ENCODE results near the gene PKD1.
A peak's percentile ranks its signal among the peaks of the same experiment; 100 is the strongest.
"Not testable (repeated sequence)": the region's sequence is repeated elsewhere in the genome, so short reads cannot be mapped to it uniquely, and the experiment has no call there.

Gene PKD1

GRCh38 chr16:2149630-2150417, 14.1 kb upstream of the PKD1 start:
- DNase-seq, result no peak

DNA sequence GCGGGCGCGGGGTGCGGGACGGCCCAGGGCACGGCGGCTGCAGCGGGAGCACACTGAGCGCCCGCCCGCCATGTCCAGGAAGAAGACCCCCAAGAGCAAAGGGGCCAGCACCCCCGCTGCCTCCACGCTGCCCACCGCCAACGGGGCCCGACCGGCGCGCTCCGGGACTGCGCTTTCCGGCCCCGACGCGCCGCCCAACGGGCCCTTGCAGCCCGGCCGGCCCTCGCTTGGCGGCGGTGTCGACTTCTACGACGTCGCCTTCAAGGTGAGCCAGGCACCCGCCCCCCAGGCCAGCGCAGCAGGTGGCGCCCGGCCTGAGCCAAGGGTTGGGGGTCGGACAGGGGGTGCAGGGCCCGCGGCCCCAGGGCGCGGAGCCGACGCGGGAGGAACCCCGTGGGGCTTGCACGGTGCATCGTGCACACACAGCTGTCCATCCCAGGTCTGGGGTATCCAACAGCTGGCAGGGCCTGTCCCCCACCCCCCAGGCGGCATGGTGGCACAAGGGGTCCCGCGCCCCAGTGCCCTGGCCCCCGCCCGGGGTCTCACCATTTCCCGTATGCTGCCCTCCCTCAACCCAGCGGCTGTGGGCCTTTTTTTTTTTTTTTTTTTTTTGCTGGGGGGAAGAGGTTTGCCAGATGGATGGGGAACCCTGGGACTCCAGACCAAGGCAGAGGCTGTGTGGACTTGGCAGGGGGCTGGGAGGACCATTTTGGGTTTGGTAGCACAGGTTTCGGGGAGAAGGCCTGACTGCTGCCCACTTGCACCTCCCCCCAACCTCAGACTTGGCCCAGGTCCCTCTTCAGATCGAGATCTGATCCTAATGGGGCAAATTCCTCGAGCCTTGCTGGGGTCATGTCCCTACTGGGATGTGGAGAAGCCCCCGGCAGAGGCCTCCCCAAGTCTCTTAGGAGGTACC, 13.3 kb upstream of the PKD1 start:
- no peak for DNase-seq

DNA sequence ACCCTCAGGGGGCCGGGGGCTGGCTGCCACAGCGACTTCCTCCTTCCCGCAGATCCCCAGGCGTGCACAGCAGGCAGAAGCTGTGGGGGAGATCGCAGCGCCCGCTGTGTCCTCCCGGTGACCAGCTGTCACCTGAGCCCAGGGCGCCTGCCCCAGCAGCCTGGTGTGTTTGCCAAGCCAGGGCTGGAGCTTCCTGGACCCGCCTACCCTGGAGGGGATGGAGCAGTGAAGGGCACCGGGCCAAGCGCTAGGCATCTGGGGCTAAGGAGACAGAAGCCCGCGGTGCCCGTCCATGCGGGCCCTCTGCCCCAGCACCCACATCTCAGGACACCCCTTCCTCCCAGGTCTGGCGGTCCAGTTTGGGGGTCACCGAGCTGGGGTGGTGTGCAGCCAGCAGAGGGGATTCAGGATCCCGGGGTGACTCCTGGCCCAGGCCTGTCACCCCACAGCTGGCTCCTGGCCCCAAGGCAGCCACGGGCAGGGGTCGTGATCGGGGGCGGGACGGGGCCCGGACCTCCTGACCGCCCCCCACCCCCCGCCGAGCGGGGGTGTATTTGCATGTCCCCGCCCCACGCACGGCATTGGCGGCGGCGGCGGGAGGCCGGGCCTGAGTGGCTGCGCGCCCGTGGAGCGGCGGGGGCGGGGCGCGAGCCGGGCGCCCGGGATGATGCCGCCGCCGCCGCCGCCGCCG, 12.4 kb upstream of the PKD1 start, which contains the start of gene RAB26:
Gene RAB26 (plus strand): TSS at position 645 of the 691 bp plus-strand sequence. CDS start 159 bp downstream, outside the sequence.
- peak; percentile 46 for DNase-seq

GRCh38 chr16:2147378-2147777, 11.7 kb upstream of the PKD1 start:
- no peak for DNase-seq

DNA sequence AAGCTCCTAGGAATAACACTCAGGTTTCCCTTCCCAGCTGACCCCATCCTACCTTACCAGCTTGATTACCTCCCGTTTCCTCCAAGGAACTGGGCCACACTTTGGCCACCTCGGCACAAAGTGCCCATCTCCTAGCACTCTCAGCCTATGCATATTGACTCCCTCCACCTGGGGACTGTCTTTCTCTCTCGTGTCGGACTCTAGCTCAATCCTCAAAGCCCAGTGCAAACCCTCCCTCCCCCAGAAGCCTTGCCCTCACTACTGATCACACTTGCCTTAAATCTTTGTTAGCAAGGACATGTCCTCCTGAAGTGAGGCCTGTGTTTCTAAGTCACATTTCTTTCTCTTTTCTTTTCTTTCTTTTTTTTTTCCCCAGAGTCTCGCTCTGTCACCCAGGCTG, 10.1 kb upstream of the PKD1 start:
- DNase-seq, result no peak

- DNase-seq, result no peak
Observed at GRCh38 chr16:2143878-2144485, 8.3 kb upstream of the PKD1 start.

DNA sequence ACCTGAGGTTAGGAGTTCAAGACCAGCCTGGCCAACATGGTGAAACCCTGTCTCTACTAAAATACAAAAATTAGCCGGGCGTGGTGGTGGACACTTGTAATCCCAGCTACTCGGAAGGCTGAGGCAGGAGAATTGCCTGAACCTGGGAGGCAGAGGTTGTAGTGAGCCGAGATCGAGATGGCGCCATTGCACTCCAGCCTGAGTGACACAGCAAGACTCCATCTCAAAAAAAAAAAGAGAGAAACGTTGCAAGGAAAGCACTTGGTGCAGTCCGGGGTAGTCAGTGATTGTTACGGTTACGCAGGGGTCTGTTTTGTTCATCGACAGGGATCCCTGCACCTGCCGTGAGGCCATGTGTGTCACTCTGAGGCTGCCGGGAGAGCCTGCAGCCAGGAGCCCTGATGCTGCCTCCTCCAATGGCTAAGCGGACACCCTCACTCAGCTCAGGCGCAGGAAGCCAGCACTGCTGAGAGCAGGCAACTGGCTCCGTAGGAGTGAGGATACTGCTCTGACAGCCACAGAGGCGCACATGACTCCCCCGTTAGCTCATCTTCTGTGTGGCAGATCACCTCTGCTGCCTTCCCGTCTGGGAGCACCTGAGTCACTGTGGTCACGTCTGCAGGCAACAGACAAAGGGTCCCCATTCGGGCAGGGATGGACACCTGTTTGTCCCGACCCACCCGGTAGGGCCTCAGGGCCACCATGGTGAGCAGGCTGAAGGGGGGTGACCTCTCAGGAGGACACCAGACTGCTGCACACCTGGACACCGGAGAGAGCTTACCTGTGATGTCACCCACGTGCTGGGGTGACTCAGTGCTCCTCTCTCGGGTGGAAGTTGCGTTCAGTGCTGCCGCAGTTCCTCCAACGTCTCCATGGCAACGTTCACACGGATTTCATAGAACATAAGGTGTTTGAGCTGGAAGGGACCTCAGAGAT, 7.5 kb upstream of the PKD1 start:
- DNase-seq, result no peak

DNA sequence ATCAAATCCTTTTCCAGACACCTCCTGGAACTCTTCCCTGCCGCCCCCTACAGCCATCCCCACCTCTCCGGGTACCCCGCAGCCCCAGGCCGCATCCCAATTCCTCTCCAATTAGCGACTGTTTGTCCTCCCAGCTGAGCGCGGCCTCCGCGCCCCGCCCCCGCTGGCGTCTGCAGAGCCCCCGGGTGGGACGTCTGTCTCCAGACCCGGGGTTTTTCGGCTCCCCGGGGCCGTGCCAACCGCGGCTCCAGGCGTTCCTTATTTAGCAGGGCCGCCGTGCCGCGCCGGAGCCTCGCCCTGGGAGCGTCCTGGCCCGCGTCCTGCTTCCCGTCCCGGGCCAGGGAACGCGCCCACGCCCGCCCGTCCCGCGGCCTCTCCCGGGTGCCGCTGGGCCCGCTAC, 627 bp downstream of the PKD1 start:
- not testable (repeated sequence) for DNase-seq

- DNase-seq, result not testable (repeated sequence)
Observed at GRCh38 chr16:2133797-2134196, 1.9 kb downstream of the PKD1 start.

- DNase-seq, result not testable (repeated sequence)
Observed at GRCh38 chr16:2129890-2130447, 5.7 kb downstream of the PKD1 start.

DNA sequence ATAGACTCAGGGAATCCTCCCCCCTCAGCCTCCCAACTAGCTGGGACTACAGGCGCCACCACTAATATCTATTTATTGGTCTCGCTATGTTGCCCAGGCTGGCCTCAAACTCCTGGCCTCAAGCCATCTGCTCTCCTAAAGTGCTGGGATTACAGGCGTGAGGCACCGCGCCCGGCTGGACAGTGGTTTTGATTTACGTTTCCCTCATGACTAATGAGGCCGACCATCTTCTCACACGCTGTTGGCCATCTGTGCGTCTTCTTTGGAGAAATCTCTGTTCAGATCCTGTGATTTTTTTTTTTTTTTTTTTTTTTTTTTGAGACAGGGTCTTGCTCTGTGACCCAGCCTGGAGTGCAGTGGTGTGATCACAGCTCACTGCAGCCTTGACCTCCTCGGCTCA, 6.4 kb downstream of the PKD1 start:
- DNase-seq, result not testable (repeated sequence)

- peak; percentile 30 for DNase-seq
Observed at GRCh38 chr16:2127630-2128280, 7.9 kb downstream of the PKD1 start.

GRCh38 chr16:2126928-2127556, 8.7 kb downstream of the PKD1 start:
- DNase-seq, result not testable (repeated sequence)

GRCh38 chr16:2126161-2126743, 9.4 kb downstream of the PKD1 start:
- DNase-seq, result not testable (repeated sequence)

- DNase-seq, result not testable (repeated sequence)
Observed at GRCh38 chr16:2125609-2126008, 10.1 kb downstream of the PKD1 start.

- DNase-seq, result not testable (repeated sequence)
Observed at GRCh38 chr16:2124694-2125444, 10.8 kb downstream of the PKD1 start.

- DNase-seq, result not testable (repeated sequence)
Observed at GRCh38 chr16:2124377-2124693, 11.4 kb downstream of the PKD1 start.

- not testable (repeated sequence) for DNase-seq
Observed at GRCh38 chr16:2123706-2124376, 11.9 kb downstream of the PKD1 start.

All from NCI-H187 treated with DMSO at 0.1 percent for 48 hours (cell line).